NCI-H2227 (cell line): ENCODE results near the gene GLYR1.

Source experiments
- DNase-seq: peaks from one replicate; lab custom pipeline; 2025; ENCODE audit not compliant: unreplicated experiment; lab: John Stamatoyannopoulos, UW

GLYR1 gene

DNA sequence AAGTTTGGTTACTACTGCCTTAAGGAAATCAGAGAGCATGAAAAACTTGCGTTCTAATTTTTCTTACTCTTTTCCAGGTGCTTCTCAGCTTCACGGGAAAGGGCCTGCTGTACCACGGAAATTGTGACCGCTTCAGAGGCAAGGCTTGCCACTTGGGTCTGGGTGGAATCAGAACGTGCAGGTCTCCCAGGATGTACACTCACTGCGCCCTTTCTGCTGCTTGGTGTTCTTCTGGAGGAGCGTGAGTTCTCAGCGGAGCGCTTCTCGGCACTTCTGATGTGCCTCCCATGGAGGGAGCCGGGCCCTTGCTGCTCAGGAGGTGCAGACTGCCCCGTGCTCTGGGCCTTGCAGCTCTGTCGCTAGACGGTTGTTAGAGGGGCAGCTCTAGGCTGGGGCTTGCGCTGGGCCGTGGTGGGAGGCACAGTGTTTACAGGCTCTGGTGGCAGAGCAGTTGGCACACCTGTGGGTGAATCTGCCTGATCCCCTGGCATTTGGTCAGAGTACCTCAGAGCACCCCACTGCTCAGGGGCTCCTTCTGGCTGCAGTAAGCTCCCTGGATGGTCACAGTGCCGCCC, 33.0 kb upstream of the GLYR1 start:
- no peak for DNase-seq

DNA sequence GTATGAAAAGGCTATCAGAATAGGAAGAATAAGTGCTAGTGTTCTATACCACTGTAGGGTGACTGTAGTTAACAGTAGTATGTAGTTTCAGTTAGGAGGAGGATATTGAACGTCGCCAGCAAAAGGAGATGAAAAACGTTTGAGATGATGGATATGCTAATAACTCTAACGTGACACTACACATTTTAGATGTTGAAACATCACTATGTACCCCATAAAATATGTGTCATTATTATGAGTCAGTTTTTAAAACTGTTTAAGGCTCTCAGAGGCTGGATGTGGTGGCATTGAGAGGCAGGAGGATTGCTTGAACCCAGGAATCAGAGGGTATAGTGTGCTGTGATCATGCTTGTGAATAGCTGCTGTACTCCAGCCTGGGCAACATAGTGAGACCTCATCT, 32.0 kb upstream of the GLYR1 start:
- no peak for DNase-seq

DNA sequence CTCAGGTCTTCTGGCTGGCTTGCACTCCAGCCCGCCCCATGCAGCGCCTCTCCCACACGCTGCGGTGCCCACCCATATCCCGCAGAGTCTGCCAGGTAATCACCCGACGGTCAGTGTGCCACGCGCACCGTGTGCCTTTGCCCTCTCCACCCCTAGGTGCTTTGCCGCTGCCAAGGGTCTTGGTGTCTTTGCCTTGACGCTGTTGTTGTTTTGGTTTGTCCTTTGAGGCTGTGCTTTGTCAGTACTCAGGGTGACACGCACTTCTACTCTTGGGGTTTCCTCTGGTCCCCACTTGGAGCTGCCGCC, 30.2 kb upstream of the GLYR1 start:
- DNase-seq: no peak

DNA sequence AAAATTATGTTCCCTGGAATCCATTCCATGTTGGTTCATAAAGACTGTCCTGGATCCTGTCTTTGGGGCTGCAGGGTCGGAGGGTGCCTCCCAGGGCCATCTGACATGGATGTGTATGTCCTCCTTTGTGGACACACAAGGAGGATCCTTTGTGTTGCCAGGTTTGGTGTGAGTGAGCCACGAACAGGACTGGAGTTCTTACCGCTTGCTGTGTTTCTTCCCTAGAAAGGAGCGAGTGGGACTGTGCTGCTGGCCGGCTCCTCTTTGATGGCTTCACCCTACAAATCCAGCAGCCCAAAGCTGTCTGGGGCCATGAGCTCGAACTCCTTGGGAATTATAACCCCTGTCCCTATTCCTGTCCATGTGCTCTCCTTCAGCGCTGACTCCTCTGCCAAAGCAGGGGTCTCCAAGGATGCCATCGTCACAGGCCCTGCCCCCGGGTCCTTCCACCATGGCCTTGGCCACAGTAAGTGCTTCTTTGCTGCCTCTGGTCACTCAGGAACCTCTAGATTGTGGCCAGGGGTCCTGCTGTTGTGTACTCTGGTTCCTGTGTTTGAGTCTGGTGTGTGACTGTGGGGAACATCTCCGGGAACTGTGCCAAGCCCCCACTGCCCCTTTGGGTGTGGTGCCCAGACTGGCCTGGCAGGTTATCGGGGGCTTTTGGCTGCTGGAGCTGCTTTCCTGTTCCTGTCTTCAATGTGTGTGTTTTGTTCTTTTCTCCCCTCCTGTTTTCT, 29.7 kb upstream of the GLYR1 start:
- DNase-seq: no peak

DNA sequence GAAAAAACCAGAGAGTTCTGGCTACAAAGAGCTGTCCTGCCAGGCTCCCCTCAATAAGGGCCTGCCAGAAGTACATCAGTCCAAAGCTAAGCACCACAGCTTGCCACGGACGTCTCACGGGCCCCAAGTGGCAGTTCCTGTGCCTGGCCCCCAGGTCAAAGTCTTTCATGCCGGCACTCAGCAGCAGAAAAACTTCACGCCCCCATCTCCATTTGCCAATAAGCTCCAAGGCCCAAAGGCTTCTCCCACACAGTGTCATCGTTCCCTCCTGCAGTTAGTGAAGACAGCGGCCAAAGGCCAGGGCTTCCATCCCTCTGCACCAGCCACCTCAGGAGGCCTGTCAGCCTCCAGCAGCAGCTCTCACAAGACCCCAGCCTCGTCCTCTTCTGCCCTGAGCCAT, 27.6 kb upstream of the GLYR1 start:
- DNase-seq: no peak

DNA sequence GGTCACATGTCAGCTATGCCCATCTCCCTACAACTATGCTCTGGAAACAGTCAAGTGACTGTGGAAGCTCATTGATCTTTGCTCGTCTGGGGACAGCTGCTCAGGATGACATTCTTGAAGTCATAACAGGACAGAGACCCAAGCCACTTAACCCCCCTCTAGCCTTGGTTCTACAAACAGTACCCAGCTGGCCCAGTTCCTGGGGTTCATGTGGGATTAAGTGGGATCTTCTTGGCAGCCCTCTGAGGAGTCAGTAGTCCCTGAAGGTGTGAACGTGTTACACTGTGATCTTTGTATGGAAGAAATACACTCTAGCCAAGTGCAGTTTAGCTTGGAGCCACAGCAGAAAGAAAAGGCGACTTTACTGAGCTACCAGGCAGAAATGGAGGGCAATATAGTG, 26.0 kb upstream of the GLYR1 start:
- no peak for DNase-seq

DNA sequence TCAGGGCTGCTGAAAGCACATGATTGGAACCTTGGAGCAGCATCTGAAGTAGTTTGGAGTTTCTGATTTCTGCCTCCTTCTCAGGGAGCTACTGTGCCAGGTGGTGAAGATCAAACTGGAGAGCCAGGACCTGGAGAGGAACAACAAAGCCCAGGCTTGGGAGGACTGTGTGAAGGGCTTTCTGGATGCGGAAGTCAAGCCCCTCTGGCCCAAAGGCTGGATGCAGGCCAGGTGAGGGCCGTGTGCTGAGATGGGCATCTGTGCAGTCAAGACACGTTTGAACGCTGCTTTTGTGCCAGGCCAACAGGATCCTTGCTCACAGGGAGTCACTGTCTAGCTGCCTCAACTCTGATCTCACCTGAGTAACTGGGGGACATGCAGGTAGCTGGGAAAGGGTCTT, 24.0 kb upstream of the GLYR1 start:
- no peak for DNase-seq

DNA sequence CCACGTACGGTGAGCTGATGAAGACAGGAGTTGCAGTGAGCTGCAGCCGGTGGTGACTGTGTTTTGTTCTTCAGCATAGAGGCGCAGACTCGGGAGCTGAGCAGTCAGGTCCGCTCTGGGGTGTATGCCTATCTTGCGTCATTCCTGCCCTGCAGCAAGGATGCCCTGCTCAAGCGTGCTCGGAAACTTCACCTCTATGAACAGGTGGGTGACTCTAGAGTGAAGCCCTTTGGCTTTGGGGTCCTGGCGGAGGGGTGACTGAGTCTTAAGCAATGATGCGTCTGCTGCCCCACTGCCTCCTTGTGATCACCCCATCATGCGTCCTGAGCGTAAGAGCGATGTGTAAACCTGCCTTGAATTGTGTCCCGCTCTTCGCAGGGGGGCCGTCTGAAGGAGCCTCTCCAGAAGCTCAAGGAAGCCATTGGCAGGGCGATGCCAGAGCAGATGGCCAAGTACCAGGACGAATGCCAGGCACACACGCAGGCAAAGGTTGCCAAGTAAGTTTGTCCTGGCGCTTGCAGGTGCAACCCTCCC, 23.1 kb upstream of the GLYR1 start:
- DNase-seq: no peak

DNA sequence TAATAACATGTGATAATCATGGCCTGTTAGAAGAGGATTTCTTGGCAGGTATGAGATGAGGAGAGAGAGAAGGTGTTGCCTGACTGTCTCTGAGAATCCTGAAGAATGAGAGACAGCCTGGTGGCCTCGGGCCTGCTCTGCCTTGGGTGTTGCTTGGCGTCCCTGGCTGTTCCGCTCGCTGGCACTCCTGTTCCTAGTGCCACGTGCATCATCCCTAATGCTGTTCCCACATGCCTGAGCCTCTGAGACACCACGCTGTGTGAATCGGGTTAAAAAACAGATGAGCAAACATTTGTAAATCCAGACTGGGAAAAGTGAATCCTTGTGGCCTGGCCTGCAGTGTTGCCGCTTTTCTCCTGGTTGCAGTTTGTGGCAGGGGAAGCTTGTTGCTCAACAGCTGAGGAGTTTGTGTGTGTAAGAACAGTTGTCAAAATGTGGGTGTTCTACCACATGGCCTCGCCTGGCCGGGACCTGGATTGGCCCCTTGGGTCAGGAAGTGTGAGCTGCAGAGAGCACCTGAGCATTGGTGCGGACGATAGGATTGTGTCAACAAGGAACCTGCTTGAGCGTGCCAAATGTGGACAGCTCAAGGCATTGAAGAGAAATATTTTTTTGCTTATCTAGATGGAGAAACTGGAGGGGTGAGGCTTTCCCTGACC, 22.2 kb upstream of the GLYR1 start:
- no peak for DNase-seq

DNA sequence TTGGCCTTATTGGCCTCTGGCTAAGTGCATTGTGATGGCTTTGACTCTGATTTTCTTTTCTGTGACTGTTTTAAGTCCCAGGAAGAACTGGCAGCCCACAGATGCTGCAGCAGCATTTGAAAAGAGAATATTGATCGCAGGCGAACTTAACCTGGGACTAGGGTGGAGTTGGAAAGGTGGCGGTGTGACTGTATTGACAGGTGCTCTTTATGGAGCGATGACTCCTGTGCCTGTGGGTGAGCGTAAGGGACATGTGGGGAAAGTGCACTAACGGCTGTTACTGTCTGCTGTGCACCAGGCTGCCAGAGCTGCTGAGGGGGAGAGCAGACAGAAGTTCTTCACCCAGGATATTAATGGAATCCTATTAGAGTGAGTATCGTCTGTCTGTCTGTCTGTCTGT, 21.4 kb upstream of the GLYR1 start:
- no peak for DNase-seq

DNA sequence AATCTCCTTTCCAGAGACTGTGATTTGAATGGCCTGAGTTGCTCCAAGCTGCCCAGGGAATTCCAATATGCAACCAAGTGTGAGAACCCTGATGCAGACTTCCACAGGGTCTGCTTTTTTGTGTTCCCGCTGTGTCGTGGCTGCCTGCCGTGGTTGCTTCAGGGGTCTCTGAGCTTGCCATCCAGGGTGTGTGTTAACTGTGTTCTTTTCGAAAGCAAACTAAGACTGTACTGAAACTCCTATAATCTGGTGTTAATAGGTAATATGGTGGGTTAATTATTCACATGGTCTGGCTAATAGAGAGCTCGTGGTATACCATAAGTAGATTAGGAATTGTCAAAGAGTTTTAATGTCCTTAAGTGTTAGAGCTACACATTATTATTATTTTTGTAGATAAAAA, 20.9 kb upstream of the GLYR1 start:
- DNase-seq: no peak

DNA sequence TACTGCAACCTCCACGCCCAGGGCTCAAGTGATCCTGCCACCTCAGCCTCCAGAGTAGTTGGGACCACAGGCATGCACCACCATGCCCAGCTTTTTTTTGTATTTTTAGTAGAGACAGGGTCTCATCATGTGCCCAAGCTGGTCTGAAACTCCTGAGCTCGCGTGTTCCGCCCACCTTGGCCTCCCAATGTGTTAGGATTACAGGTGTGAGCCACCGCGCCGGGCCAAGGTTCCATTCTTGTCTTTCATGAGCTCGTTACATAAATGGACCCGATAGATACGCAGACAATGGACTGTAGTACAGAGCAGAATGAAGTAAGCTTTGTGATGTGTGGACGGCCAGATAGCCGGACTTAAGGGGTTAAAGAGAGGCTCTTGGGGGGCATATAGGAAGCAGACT, 19.5 kb upstream of the GLYR1 start:
- DNase-seq: no peak

DNA sequence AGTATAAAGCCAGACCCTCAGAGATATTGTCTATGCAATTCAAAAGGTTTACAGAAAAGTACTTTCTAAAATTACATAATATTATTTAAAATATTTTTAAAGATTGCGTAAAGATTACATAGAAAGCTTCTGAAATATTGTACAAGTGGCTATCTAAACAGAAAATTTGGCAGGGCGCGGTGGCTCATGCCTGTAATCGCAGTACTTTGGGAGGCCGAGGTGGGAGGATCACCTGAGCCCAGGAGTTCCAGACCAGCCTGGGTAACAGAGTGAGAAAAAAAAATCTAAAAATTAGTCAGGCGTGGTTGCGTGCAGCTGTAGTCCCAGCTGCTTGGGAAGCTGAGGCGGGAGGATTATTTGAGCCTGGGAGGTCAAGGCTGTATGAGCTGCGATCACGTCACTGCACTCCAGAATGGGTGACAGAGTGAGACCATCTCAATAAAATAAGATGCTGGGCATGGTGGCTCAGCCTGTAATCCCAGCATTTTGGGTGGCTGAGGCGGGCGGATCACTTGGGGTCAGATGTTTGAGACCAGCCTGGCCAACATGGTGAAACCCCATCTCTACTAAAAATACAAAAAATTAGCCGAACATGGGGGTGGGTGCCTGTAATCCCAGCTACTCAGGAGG, 18.3 kb upstream of the GLYR1 start:
- no peak for DNase-seq

DNA sequence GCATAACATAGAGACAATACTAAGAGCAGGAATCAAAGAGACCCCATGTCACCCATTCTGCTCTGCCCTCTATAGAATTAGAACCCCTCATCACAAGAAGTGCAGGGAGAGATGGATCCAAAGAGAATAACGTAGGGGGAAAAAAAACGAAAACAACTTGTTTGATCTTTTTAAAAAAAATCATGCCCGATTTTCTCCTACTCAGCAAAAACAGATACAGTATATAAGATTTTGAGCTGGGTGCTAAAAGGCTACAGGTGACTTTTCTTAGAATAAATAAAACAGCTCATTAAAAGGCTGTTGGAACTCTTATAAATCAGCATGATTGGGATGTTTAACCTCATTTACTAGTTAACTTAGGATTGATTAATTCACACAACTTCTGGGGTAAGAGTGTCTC, 17.6 kb upstream of the GLYR1 start:
- DNase-seq: no peak

DNA sequence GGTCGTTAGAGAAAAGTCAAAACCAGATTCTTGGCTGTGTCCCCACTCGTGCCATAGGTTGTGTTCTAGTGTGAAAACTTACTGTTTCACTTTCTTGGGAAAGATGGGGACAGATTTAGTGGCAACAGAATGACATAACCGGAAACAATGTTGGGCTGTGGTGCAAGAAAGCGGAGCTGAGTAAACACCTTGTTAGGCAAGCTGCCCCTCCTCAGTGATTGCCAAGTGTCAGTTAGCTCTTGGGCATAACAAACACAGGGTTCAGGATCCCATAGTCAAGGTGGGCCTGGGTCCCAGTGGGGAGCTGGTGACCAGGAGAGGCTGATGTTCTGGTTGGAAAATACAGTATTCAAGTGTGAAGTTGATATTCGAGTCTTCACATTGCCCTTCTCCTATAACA, 15.6 kb upstream of the GLYR1 start:
- no peak for DNase-seq

DNA sequence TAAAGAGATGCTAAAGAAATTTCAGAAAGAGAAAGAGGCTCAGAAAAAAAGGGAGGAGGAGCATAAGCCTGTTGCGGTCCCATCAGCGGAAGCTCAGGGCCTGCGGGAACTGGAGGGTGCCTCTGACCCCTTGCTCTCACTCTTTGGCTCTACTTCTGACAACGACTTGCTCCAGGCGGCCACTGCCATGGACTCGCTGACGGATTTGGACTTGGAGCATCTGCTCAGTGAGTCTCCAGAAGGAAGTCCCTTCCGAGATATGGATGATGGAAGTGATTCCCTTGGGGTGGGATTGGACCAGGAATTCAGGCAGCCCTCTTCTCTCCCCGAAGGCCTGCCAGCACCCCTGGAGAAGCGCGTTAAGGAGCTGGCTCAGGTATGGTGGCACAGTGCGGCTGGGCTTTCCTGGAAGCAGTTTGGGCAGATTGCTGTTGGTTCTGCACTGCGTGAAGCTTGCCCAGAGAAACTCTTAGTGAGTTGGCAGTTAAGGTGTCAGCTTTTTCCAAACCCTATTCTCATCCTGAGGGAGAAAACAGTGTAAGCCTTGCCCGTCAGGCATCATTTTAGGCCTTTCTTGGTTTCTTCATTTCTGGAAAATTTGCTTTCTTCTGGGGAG, 13.7 kb upstream of the GLYR1 start:
- no peak for DNase-seq

DNA sequence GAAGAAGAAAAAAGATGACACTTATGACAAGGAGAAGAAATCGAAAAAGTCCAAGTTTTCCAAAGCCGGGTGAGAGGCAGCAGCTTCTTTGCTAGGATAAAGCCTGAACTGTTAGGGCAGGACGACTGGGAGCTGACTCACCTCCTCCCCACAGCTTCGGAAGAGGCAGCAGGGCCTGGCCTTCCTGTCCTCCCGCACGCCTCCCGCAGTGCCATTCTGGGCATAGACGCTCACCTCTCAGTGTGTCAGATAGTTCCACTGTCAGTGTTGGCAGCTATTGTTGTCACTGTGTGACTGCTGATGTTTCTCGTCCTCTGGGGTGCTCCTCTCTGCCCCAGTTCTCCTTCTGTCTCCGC, 12.8 kb upstream of the GLYR1 start:
- no peak for DNase-seq

DNA sequence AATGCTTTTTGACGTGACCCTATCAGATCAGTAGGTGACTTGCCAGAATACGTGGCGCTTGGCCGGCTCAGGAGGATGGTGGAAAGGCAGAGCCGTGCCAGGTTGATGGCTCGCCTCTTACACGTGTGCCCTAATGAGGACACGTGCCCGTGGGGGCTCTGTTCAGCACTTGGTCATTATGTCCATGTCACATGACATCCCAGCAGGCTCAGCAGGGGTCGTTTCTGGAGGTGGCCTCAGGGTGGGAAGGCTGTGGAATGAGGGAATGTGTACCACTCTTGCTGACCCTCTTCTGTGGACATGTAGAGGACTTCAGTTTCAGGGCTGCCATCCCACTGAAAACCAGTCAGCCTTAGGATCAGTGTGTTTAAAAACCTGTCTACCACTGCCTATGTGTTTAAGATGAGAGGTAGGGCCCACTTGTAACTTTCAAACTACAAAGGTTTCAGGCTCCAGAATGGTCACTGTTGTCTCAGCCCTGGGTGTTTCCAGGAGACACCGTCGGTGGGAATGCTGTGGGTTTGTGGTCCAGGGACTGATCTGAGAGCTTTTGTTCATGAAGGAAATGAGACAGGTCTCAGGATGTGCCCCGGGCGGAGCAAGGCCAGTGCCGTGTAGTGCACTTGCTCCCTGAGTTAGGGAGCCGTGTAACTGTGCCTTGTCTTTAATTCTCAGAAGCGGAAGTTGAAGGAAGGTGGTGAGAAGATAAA, 12.3 kb upstream of the GLYR1 start:
- DNase-seq: no peak

DNA sequence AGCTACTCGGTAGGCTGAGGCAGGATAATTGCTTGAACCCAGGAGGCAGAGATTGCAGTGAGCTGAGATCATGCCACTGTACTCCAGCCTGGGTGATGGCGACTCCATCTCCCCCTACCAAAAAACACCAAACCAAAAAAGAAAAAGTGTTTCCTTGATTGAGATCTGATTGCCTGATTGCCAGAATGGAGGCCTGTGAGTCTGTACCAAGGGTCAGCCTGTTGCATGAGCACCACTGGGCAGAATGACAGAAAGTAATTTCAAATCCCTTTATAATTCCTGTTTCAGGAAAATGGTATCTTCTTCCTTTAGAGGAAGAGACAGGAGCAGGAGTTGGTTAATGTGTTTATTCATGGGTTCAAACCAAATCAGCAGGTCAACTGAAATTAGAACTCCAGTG, 8.7 kb upstream of the GLYR1 start:
- no peak for DNase-seq

DNA sequence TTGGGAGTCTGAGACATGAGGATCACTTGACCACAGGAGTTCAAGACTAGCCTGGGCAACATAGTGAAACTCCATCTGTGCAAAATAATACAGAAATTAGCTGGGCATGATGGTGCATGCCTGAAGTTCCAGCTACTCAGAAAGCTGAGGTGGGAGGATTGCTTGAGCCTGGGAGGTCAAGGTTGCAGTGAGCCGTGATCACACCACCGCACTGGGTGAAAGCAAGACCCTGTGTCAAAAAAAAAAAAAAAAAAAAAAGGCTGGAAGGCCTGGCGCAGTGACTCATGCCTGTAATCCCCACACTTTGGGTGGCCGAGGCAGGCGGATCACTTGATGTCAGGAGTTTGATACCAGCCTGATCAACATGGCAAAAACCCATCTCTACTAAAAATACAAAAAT, 8.3 kb upstream of the GLYR1 start:
- no peak for DNase-seq

DNA sequence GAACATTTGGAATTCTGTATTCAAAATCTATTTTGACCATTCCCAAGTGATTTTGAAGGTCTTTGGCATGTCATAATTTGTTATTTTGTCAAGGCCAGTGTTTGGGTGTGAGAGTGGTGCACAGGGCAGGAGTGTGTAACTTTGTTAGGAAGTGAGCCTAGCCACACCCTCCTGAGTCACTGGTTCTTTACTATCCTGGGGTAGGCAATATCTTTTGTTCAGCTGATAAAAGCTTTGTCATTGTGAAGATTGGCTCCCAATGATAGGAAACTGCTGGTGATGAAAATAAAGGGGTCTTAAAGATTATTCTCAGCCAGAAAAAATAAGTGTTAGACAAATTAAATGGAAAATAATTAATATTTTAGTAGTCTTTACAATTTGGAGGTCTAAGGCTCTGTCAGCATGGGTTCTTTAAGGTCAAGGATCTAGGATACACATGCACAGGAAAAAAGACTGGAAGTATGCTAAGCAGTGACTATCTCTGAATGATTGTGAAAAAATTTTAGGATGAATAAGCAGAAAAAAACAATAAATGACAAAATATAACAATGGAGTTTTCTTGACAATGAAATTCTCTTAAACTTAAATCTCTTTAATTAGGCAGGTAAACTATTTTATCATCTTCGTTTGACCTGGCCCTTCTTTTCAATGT, 5.3 kb upstream of the GLYR1 start:
- DNase-seq: no peak
